Measurements from ENCODE around the gene CDC42SE2. TPM values are rescaled to one million over a fixed set of nuclear protein-coding genes. Genes with fewer than 3 reads are reported as not detected.
"Not testable (repeated sequence)": the region's sequence is repeated elsewhere in the genome, so short reads cannot be mapped to it uniquely, and the experiment has no call there.

Gene CDC42SE2
- total RNA-seq, 1 donor, result 45.6 TPM

- no peak for TF ChIP-seq CTCF (IDR thresholded peaks at IDR 0.05; ENCODE audit: insufficient read depth, low read length)
- H3K4me3 ChIP-seq (ENCODE audit: low read depth, low read length), result no peak overlapping the region
- no peak for DNase-seq (ENCODE audit: low read depth)
Measured at GRCh38 chr5:131375351-131375750, 111.5 kb downstream of the CDC42SE2 start.

GRCh38 chr5:131377346-131377745 is 113.5 kb downstream of the CDC42SE2 start:
- TF ChIP-seq CTCF (IDR thresholded peaks at IDR 0.05; ENCODE audit: insufficient read depth, low read length), result no peak
- H3K4me3 ChIP-seq (ENCODE audit: low read depth, low read length), result no peak overlapping the region
- no peak for DNase-seq (ENCODE audit: low read depth)

GRCh38 chr5:131377785-131378325 is 114.0 kb downstream of the CDC42SE2 start:
- no peak for TF ChIP-seq CTCF (IDR thresholded peaks at IDR 0.05; ENCODE audit: insufficient read depth, low read length)
- DNase-seq (ENCODE audit: low read depth), result no peak
- H3K4me3 ChIP-seq (ENCODE audit: low read depth, low read length), result no peak overlapping the region

GRCh38 chr5:131378721-131379541 is 115.1 kb downstream of the CDC42SE2 start:
- no peak for DNase-seq (ENCODE audit: low read depth)
- no peak for TF ChIP-seq CTCF (IDR thresholded peaks at IDR 0.05; ENCODE audit: insufficient read depth, low read length)
- no peak overlapping the region for H3K4me3 ChIP-seq (ENCODE audit: low read depth, low read length)

GRCh38 chr5:131379723-131380122 is 115.9 kb downstream of the CDC42SE2 start:
- no peak for TF ChIP-seq CTCF (IDR thresholded peaks at IDR 0.05; ENCODE audit: insufficient read depth, low read length)
- H3K4me3 ChIP-seq (ENCODE audit: low read depth, low read length), result no peak overlapping the region
- no peak for DNase-seq (ENCODE audit: low read depth)

- not testable (repeated sequence) for DNase-seq (ENCODE audit: low read depth); H3K4me3 ChIP-seq (ENCODE audit: low read depth, low read length)
Measured at GRCh38 chr5:131380238-131380637, 116.4 kb downstream of the CDC42SE2 start.

- no peak for TF ChIP-seq CTCF (IDR thresholded peaks at IDR 0.05; ENCODE audit: insufficient read depth, low read length)
- DNase-seq (ENCODE audit: low read depth), result peak; percentile 75
- H3K4me3 ChIP-seq (ENCODE audit: low read depth, low read length), result no peak overlapping the region
Measured at GRCh38 chr5:131381021-131381420, 117.2 kb downstream of the CDC42SE2 start.
